GM21447 (cell line): ENCODE measurements around the gene KDM4C.
A peak's percentile ranks its signal among the peaks of the same experiment; 100 is the strongest.

Experiments
- ATAC-seq: cut with Tn5 transposase; IDR thresholded peaks from one replicate; pipeline ENCODE4 v1.9.1; 2021; ENCODE audit not compliant: unreplicated experiment

KDM4C gene

GRCh38 chr9:6899274-6899673, 141.5 kb downstream of the KDM4C start:
- no peak for ATAC-seq

- no peak for ATAC-seq
These were observed 142.7 kb downstream of the KDM4C start for GRCh38 chr9:6900440-6900883.

GRCh38 chr9:6901180-6901579, 143.4 kb downstream of the KDM4C start:
- no peak for ATAC-seq

- no peak for ATAC-seq
These were observed 144.7 kb downstream of the KDM4C start for GRCh38 chr9:6902423-6902822.

GRCh38 chr9:6904371-6904770, 146.6 kb downstream of the KDM4C start:
- no peak for ATAC-seq

GRCh38 chr9:6905850-6906375, 148.1 kb downstream of the KDM4C start:
- ATAC-seq = no peak

- ATAC-seq = no peak
These were observed 150.1 kb downstream of the KDM4C start for GRCh38 chr9:6907772-6908381.

- no peak for ATAC-seq
These were observed 151.4 kb downstream of the KDM4C start for GRCh38 chr9:6909181-6909580.

GRCh38 chr9:6910032-6910431, 152.3 kb downstream of the KDM4C start:
- no peak for ATAC-seq

- no peak for ATAC-seq
These were observed 152.7 kb downstream of the KDM4C start for GRCh38 chr9:6910497-6910896.

- ATAC-seq = no peak
These were observed 154.3 kb downstream of the KDM4C start for GRCh38 chr9:6911901-6912638.

GRCh38 chr9:6915635-6916034, 157.9 kb downstream of the KDM4C start:
- ATAC-seq = no peak

- peak; percentile 88 for ATAC-seq
These were observed 159.4 kb downstream of the KDM4C start for GRCh38 chr9:6917162-6917561.

GRCh38 chr9:6920041-6920440, 162.3 kb downstream of the KDM4C start:
- ATAC-seq = no peak

- ATAC-seq = no peak
These were observed 163.5 kb downstream of the KDM4C start for GRCh38 chr9:6921315-6921714.

- ATAC-seq = no peak
These were observed 164.4 kb downstream of the KDM4C start for GRCh38 chr9:6922124-6922676.

- no peak for ATAC-seq
These were observed 164.9 kb downstream of the KDM4C start for GRCh38 chr9:6922680-6923079.

- no peak for ATAC-seq
These were observed 165.3 kb downstream of the KDM4C start for GRCh38 chr9:6923086-6923485.

GRCh38 chr9:6924149-6924548, 166.4 kb downstream of the KDM4C start:
- no peak for ATAC-seq

GRCh38 chr9:6924988-6925563, 167.3 kb downstream of the KDM4C start:
- no peak for ATAC-seq

GRCh38 chr9:6925836-6926235, 168.1 kb downstream of the KDM4C start:
- no peak for ATAC-seq

- no peak for ATAC-seq
These were observed 168.7 kb downstream of the KDM4C start for GRCh38 chr9:6926436-6926835.
